Tibial nerve (tissue), 4 donors: ENCODE data around the gene CC2D2A. TPM values are rescaled to one million over a fixed set of nuclear protein-coding genes. Genes with fewer than 3 reads are reported as not detected.
A peak's percentile ranks its signal among the peaks of the same experiment; 100 is the strongest.
"Not testable (repeated sequence)": the region's sequence is repeated elsewhere in the genome, so short reads cannot be mapped to it uniquely, and the experiment has no call there.

Experiments
- DNase-seq, 2 donors: peaks; one replicate each; pipeline ENCODE4 v3.0.0-alpha.2; 2019; ENCODE audit warnings: low spot score in 2 of 2
- H3K27ac ChIP-seq, 4 donors: fragments of 200-600 bp; sonication (generic) in 3 of 4; one replicate each; pipeline ENCODE4 v1.5.1; 2017 to 2019; ENCODE audit warnings: mild to moderate bottlenecking in 1 of 4
- H3K27me3 ChIP-seq, 2 donors: fragments of 200-600 bp; sonication (generic) in 1 of 2; one replicate each; pipeline versions ENCODE4 v1.5.1 to v1.6.0; 2017 to 2019
- H3K36me3 ChIP-seq, 3 donors: fragments of 200-600 bp; sonication (generic); one replicate each; pipeline ENCODE4 v1.5.1; 2018 to 2019
- H3K4me1 ChIP-seq, 4 donors: fragments of 200-600 bp; sonication (generic) in 3 of 4; one replicate each; pipeline ENCODE4 v1.5.1; 2017 to 2019
- H3K4me3 ChIP-seq, 4 donors: fragments of 200-600 bp; sonication (generic) in 3 of 4; one replicate each; pipeline ENCODE4 v1.5.1; 2017 to 2019; ENCODE audit warnings: mild to moderate bottlenecking in 1 of 4, moderate library complexity in 1 of 4
- H3K9me3 ChIP-seq, 4 donors: fragments of 200-600 bp; sonication (generic) in 3 of 4; one replicate each; pipeline ENCODE4 v1.5.1; 2017 to 2019
- EP300 ChIP-seq, 2 donors: sonication (generic); formaldehyde crosslinking; IDR thresholded peaks; one replicate each; pipeline ENCODE4 v1.6.1; 2017; ENCODE audit warnings: antibody characterized with exemption in 2 of 2, mild to moderate bottlenecking in 1 of 2
- POLR2A ChIP-seq, 2 donors: fragments of 450-650 bp; IDR thresholded peaks; one replicate each; pipeline ENCODE4 v1.6.1; 2017; ENCODE audit warnings: antibody characterized with exemption in 2 of 2, mild to moderate bottlenecking in 2 of 2, moderate library complexity in 2 of 2
- WGBS, 2 donors: methylation state at CpG; one replicate each; pipeline ENCODE4 v1.1.5; 2018; 5-methylcytosine and 5-hydroxymethylcytosine counted together
- total RNA-seq, 4 donors: library from RNA; depleted of rRNA; stranded (reverse); fragments of >200 nt; gene quantifications; one replicate each; pipeline ENCODE4 v1.1.0, GENCODE V29; 2016
- TF ChIP-seq, protein P1 (sequence below), 5 experiments: fragments of 200-600 bp in 3 of 5; fragments of 450-650 bp in 2 of 5; sonication (generic) in 3 of 5; IDR thresholded peaks; one replicate each; pipeline ENCODE4 v1.5.1; 2016 to 2019; ENCODE audit warnings: antibody characterized with exemption in 5 of 5, mild to moderate bottlenecking in 3 of 5, moderate library complexity in 2 of 5

The CC2D2A gene
- total RNA-seq, 4 donors from 2014 or later: 29.5 to 47.9 (median 38.4) TPM

DNA sequence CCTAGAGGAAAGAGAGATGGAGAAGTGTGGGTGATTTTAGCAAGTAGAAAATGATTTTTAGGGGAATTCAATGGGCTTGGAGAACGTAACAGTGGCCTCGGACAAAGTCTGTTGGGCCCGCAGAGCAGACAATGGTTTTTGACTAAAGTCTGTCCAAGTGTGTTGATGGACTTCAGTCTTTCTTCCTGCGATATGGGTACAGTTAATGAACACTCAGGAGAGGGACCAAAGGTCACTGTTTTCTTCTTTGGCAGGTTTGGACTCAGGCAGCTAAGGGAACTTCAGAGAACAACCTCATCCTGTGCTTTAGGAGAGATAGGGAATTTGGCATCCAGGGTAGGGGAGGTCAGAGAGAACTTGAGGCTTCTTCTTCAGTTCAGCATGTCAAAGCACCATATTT is 38.0 kb downstream of the CC2D2A start:
- peaks cover 0 to 6% (median 2%) of the 10 kb centered on the region in 4 donors for H3K4me1 ChIP-seq
- no peaks in the 10 kb centered on the region for H3K27me3 ChIP-seq
- H3K4me3 ChIP-seq: no peak overlapping the region
- peaks cover 0 to 47% (median 0%) of the 10 kb centered on the region in 3 donors for H3K36me3 ChIP-seq
- no peak for TF ChIP-seq POLR2A (IDR thresholded peaks at IDR 0.05)
- TF ChIP-seq, protein P1, sequence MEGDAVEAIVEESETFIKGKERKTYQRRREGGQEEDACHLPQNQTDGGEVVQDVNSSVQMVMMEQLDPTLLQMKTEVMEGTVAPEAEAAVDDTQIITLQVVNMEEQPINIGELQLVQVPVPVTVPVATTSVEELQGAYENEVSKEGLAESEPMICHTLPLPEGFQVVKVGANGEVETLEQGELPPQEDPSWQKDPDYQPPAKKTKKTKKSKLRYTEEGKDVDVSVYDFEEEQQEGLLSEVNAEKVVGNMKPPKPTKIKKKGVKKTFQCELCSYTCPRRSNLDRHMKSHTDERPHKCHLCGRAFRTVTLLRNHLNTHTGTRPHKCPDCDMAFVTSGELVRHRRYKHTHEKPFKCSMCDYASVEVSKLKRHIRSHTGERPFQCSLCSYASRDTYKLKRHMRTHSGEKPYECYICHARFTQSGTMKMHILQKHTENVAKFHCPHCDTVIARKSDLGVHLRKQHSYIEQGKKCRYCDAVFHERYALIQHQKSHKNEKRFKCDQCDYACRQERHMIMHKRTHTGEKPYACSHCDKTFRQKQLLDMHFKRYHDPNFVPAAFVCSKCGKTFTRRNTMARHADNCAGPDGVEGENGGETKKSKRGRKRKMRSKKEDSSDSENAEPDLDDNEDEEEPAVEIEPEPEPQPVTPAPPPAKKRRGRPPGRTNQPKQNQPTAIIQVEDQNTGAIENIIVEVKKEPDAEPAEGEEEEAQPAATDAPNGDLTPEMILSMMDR (IDR thresholded peaks at IDR 0.05): no peak
- TF ChIP-seq EP300 (IDR thresholded peaks at IDR 0.05): no peak
- H3K9me3 ChIP-seq: no peaks in the 10 kb centered on the region
- DNase-seq: no peak
- 85 to 97% methylated on average over 4 of the region's 4 CpGs for WGBS, 2 donors
- H3K27ac ChIP-seq: no peak overlapping the region

DNA sequence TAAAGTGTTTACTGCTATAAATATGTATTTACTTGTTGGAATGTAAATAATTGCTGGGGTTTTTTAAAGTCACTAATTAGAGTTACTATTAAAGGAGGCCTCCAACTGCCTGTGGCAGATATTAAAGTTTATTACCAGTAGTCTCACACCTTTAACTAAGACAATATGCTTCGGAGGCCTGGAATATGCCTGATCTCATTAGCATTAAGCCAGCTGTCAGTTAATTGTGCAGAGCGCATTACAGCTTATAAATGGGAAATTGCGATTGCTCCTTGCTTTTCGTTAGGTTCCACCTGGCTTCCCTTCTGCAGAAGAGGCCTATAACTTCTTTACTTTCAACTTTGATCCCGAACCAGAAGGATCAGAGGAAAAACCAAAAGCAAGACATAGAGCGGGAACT is 41.3 kb downstream of the CC2D2A start:
- TF ChIP-seq, protein P1 (IDR thresholded peaks at IDR 0.05): no peak
- TF ChIP-seq POLR2A (IDR thresholded peaks at IDR 0.05): no peak
- TF ChIP-seq EP300 (IDR thresholded peaks at IDR 0.05): no peak
- DNase-seq: no peak
- no peaks in the 10 kb centered on the region for H3K9me3 ChIP-seq
- no peaks in the 10 kb centered on the region for H3K27me3 ChIP-seq
- H3K4me3 ChIP-seq: no peak overlapping the region
- WGBS, 2 donors: 87 to 90% methylated on average over 6 of the region's 6 CpGs
- no peak overlapping the region for H3K27ac ChIP-seq
- peaks cover 0 to 62% (median 0%) of the 10 kb centered on the region in 3 donors for H3K36me3 ChIP-seq
- H3K4me1 ChIP-seq: no peaks in the 10 kb centered on the region

DNA sequence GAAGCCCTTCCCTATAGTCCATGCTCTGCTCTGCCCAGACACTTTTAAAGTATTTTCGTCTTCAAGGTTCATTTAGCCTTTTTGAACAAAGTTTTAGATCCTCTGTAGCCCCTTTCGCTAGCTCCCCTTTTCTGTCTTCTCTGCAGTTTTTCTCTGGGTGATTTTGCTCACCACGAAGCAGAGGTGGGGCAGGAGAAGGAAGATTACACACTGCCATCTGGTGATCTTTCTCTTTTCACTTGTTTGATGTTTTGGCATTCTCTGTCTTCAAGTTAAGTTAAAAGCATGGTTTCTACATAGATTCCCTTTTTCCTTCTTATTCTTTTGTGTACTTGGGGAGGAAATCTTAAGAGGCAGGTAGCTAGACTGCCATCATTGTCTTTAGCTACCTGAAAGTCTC is 43.9 kb downstream of the CC2D2A start:
- no peaks in the 10 kb centered on the region for H3K27me3 ChIP-seq
- H3K4me3 ChIP-seq: no peak overlapping the region
- DNase-seq: no peak
- TF ChIP-seq EP300 (IDR thresholded peaks at IDR 0.05): no peak
- no peak for TF ChIP-seq POLR2A (IDR thresholded peaks at IDR 0.05)
- TF ChIP-seq, protein P1 (IDR thresholded peaks at IDR 0.05): peak in 1 of 5 experiments; percentile 48
- peaks cover 0 to 74% (median 0%) of the 10 kb centered on the region in 3 donors for H3K36me3 ChIP-seq
- H3K4me1 ChIP-seq: no peaks in the 10 kb centered on the region
- peak overlapping the region in 1 of 4 donors; percentile 45 for H3K27ac ChIP-seq
- WGBS, 2 donors: 57 to 60% methylated on average over 3 of the region's 3 CpGs
- no peaks in the 10 kb centered on the region for H3K9me3 ChIP-seq

DNA sequence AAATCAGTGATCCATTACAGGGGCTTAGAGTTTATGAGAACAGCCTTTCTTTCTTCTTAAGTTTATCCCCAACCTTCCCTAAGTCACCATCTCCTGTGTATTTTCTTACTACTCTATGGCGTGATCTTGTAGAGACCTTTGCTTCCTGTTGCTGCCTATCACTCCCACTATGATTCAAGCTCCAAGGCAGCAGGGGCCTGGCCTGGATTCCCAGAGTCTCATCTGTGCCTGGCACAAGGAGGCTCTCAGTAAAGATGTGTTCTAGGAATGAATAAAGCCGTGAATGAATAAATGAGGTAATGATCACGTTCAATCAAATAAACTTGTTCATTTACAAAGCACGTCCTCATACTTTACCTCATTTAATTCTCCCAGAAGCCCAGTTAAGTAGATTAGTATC is 45.4 kb downstream of the CC2D2A start:
- 82 to 83% methylated on average over 4 of the region's 4 CpGs for WGBS, 2 donors
- Histone ChIP-seq H3K27me3 (no peaks in the 10 kb centered on the region), H3K4me1 (no peaks in the 10 kb centered on the region), H3K9me3 (no peaks in the 10 kb centered on the region), H3K36me3 (peaks cover 0 to 83% (median 0%) of the 10 kb centered on the region in 3 donors), H3K27ac (no peak overlapping the region), H3K4me3 (no peak overlapping the region)
- TF ChIP-seq POLR2A (IDR thresholded peaks at IDR 0.05) (no peak), EP300 (IDR thresholded peaks at IDR 0.05) (no peak)
- TF ChIP-seq, protein P1 (IDR thresholded peaks at IDR 0.05): no peak
- no peak for DNase-seq

DNA sequence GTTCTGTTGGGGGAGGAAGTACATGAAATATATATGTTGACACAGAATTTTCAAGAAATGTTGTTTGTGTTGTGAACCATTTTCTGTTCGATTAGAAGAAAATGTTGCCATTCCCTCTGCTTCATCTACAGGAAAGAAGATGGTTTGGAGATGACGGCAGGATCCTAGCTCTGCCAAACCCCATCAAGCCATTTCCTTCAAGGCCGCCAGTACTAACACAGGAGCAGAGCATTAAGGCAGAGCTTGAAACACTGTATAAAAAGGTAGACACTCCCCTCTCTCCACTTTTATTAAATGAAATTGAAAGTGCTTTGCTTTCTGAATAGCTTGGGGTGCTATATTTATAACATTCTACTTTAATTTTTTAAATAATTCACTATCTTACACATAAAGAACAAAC is 46.8 kb downstream of the CC2D2A start:
- no peak overlapping the region for H3K4me3 ChIP-seq
- H3K27me3 ChIP-seq: no peaks in the 10 kb centered on the region
- WGBS, 2 donors: 69 to 89% methylated on average over 3 of the region's 3 CpGs
- H3K27ac ChIP-seq: no peak overlapping the region
- no peak for TF ChIP-seq EP300 (IDR thresholded peaks at IDR 0.05)
- TF ChIP-seq, protein P1 (IDR thresholded peaks at IDR 0.05): no peak
- TF ChIP-seq POLR2A (IDR thresholded peaks at IDR 0.05): no peak
- H3K4me1 ChIP-seq: no peaks in the 10 kb centered on the region
- peaks cover 0 to 79% (median 0%) of the 10 kb centered on the region in 3 donors for H3K36me3 ChIP-seq
- DNase-seq: no peak
- H3K9me3 ChIP-seq: no peaks in the 10 kb centered on the region

DNA sequence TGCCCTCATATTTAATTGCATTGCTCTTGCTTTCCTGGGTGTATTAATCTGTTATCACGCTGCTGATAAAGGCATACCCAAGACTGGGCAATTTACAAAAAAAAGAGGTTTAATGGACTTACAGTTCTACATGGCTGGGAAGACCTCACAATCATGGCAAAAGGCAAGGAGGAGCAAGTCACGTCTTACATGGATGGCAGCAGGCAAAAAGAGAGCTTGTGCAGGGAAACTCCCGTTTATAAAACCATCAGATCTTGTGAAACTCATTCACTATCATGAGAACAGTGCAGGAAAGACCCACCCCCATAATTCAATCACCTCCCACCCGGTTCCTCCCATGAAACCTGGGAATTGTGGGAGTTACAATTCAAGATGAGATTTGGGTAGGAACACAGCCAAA is 48.0 kb downstream of the CC2D2A start:
- not testable (repeated sequence) for H3K4me3 ChIP-seq, DNase-seq, H3K27ac ChIP-seq, H3K9me3 ChIP-seq, H3K4me1 ChIP-seq, H3K27me3 ChIP-seq
- H3K36me3 ChIP-seq: peaks cover 0 to 82% (median 0%) of the 10 kb centered on the region in 3 donors
- WGBS, 2 donors: 94 to 100% methylated on average over 4 of the region's 4 CpGs
